Sigmoid colon (tissue), 7 donors: ENCODE data around the gene CFAP410. TPM values are rescaled to one million over a fixed set of nuclear protein-coding genes. Genes with fewer than 3 reads are reported as not detected.

Experiments
- DNase-seq: peaks from one replicate; pipeline ENCODE4 v3.0.0-alpha.2; 2019
- H3K27ac ChIP-seq, 4 donors: fragments of 200-600 bp; sonication (generic); one replicate each; pipeline ENCODE4 v1.5.1; 2016 to 2019; ENCODE audit warnings: mild to moderate bottlenecking in 1 of 4
- H3K27me3 ChIP-seq, 3 donors: fragments of 200-600 bp; sonication (generic); one replicate each; pipeline ENCODE4 v1.5.1; 2019; ENCODE audit warnings: mild to moderate bottlenecking in 1 of 3
- H3K36me3 ChIP-seq, 4 donors: fragments of 200-600 bp; sonication (generic); one replicate each; pipeline ENCODE4 v1.5.1; 2016 to 2019
- H3K4me1 ChIP-seq, 4 donors: fragments of 200-600 bp; sonication (generic); one replicate each; pipeline ENCODE4 v1.5.1; 2017 to 2019
- H3K4me3 ChIP-seq, 4 donors: fragments of 200-600 bp; sonication (generic); one replicate each; pipeline ENCODE4 v1.5.1; 2017 to 2019; ENCODE audit warnings: mild to moderate bottlenecking in 2 of 4, moderate library complexity in 1 of 4
- H3K9me3 ChIP-seq, 4 donors: fragments of 200-600 bp in 3 of 4; sonication (generic) in 3 of 4; one replicate each; pipeline versions ENCODE4 v1.5.1 to v1.6.1; 2013 to 2019
- EP300 ChIP-seq, 4 donors: sonication (generic); formaldehyde crosslinking; IDR thresholded peaks; one replicate each; pipeline ENCODE4 v1.6.1; 2017; ENCODE audit warnings: antibody characterized with exemption in 4 of 4
- POLR2A ChIP-seq, 2 donors: fragments of 450-650 bp; IDR thresholded peaks; one replicate each; pipeline ENCODE4 v1.6.1; 2016; ENCODE audit warnings: antibody characterized with exemption in 2 of 2, mild to moderate bottlenecking in 2 of 2, moderate library complexity in 2 of 2
- POLR2AphosphoS5 ChIP-seq, 4 donors: sonication (generic); formaldehyde crosslinking; IDR thresholded peaks; one replicate each; pipeline ENCODE4 v1.6.1; 2017; ENCODE audit warnings: antibody characterized with exemption in 4 of 4
- WGBS, 2 donors: extraction: QIAGEN DNeasy Blood & Tissue Kit; methylation state at CpG; one replicate each; pipeline ENCODE4 v1.1.7; 2013; 5-methylcytosine and 5-hydroxymethylcytosine counted together
- intact Hi-C: fragments of 100-400 bp; cut with DNase I; formaldehyde crosslinking; loops from one replicate; pipeline ENCODE4 v1.15.1; 2023
- polyA plus RNA-seq, 3 donors: library from polyadenylated mRNA; stranded (reverse); fragments of 200-250 nt; gene quantifications; one replicate each; pipeline ENCODE4 v1.2.3, GENCODE V29; 2013
- total RNA-seq, 4 donors: library from RNA; depleted of rRNA; stranded (reverse); fragments of >200 nt; gene quantifications; one replicate each; pipeline ENCODE4 v1.1.0, GENCODE V29; 2016
- TF ChIP-seq, protein P1 (sequence below), 4 experiments: fragments of 450-650 bp in 3 of 4; fragments of 200-600 bp in 1 of 4; IDR thresholded peaks; one replicate each; pipeline ENCODE4 v1.5.1; 2016 to 2019; ENCODE audit warnings: antibody characterized with exemption in 4 of 4, mild to moderate bottlenecking in 3 of 4, moderate library complexity in 2 of 4
- donor health status: healthy with polysubstance abuse.
- donor health status: Bipolar disorder and iron deficiency.
- donor health status: healthy.

The CFAP410 gene
- total and polyA plus RNA-seq, 7 donors = 12.7 to 31.7 (median 28.2) TPM

- TF ChIP-seq POLR2AphosphoS5 (IDR thresholded peaks at IDR 0.05) = no peak
- TF ChIP-seq POLR2A (IDR thresholded peaks at IDR 0.05) = no peak
- TF ChIP-seq, protein P1, sequence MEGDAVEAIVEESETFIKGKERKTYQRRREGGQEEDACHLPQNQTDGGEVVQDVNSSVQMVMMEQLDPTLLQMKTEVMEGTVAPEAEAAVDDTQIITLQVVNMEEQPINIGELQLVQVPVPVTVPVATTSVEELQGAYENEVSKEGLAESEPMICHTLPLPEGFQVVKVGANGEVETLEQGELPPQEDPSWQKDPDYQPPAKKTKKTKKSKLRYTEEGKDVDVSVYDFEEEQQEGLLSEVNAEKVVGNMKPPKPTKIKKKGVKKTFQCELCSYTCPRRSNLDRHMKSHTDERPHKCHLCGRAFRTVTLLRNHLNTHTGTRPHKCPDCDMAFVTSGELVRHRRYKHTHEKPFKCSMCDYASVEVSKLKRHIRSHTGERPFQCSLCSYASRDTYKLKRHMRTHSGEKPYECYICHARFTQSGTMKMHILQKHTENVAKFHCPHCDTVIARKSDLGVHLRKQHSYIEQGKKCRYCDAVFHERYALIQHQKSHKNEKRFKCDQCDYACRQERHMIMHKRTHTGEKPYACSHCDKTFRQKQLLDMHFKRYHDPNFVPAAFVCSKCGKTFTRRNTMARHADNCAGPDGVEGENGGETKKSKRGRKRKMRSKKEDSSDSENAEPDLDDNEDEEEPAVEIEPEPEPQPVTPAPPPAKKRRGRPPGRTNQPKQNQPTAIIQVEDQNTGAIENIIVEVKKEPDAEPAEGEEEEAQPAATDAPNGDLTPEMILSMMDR (IDR thresholded peaks at IDR 0.05) = no peak
- TF ChIP-seq EP300 (IDR thresholded peaks at IDR 0.05) = no peak
These were observed 21.0 kb upstream of the CFAP410 start for GRCh38 chr21:44360159-44360558.

GRCh38 chr21:44359396-44359795, 20.2 kb upstream of the CFAP410 start:
- H3K27ac ChIP-seq = no peak overlapping the region
- DNase-seq = no peak
- TF ChIP-seq POLR2AphosphoS5 (IDR thresholded peaks at IDR 0.05) (no peak), EP300 (IDR thresholded peaks at IDR 0.05) (no peak), POLR2A (IDR thresholded peaks at IDR 0.05) (no peak)
- TF ChIP-seq, protein P1 (IDR thresholded peaks at IDR 0.05) = no peak
- H3K36me3 ChIP-seq = no peaks in the 10 kb centered on the region
- no peaks in the 10 kb centered on the region for H3K4me1 ChIP-seq
- H3K27me3 ChIP-seq = peaks cover 0 to 5% (median 0%) of the 10 kb centered on the region in 3 donors
- no peak overlapping the region for H3K4me3 ChIP-seq
- H3K9me3 ChIP-seq = peaks cover 0 to 2% (median 0%) of the 10 kb centered on the region in 4 donors
- intact Hi-C loops = no loop called here
- 82 to 90% methylated on average over 8 of the region's 8 CpGs for WGBS, 2 donors

More at GRCh38 chr21:44360159-44360558, 21.0 kb upstream of the CFAP410 start:
- Histone ChIP-seq H3K27ac (no peak overlapping the region), H3K4me3 (no peak overlapping the region), H3K36me3 (no peaks in the 10 kb centered on the region), H3K27me3 (peaks cover 0 to 5% (median 0%) of the 10 kb centered on the region in 3 donors), H3K9me3 (peaks cover 0 to 2% (median 0%) of the 10 kb centered on the region in 4 donors), H3K4me1 (no peaks in the 10 kb centered on the region)
- DNase-seq = no peak
- WGBS, 2 donors = 32 to 49% methylated on average over 8 of the region's 8 CpGs
- intact Hi-C loops = no loop called here

DNA sequence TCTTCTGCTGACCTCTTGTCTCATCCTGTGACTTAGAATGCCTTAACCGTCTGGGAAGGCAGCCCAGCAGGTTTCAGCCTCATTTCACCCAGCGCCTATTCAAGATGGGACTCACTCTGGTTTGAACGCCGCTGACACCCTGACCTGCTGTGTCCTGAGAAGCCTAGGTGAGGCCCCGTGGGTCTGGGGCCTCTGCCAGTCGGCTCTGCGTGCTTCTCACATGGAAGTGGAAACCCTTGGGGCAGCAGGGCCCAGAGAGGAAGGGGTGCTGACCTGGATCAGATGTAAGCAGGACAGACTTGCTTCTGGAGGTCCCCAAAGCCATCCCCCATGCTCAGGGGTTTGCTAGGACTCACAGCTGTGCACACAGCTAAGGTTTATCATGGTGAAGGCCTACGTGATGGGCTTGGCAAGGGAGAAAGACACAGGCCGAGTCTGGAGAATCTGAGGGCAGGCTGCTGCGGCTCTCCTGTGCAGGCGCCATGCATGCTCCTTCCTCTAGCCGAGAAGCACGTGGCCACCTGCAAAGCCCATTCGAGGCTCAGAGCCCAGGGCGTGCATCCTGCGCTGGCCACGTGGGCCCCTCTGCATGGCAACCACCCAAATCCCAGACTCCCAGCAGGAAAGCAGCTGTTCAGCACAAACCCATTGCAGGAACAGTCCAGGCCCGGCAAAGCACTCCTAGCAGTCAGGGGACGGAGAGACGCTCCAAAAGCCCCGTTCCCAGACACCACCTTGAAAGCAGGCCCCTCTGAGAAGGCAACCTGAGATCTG, 18.1 kb upstream of the CFAP410 start:
- Histone ChIP-seq H3K27ac (no peak overlapping the region), H3K4me3 (no peak overlapping the region), H3K9me3 (no peaks in the 10 kb centered on the region), H3K36me3 (no peaks in the 10 kb centered on the region), H3K4me1 (no peaks in the 10 kb centered on the region), H3K27me3 (peaks cover 0 to 11% (median 0%) of the 10 kb centered on the region in 3 donors)
- no peak for TF ChIP-seq EP300 (IDR thresholded peaks at IDR 0.05)
- TF ChIP-seq POLR2AphosphoS5 (IDR thresholded peaks at IDR 0.05) = no peak
- TF ChIP-seq POLR2A (IDR thresholded peaks at IDR 0.05) = no peak
- TF ChIP-seq, protein P1 (IDR thresholded peaks at IDR 0.05) = no peak
- intact Hi-C loops = no loop called here
- no peak for DNase-seq
- 88 to 92% methylated on average over 21 of the region's 21 CpGs for WGBS, 2 donors

DNA sequence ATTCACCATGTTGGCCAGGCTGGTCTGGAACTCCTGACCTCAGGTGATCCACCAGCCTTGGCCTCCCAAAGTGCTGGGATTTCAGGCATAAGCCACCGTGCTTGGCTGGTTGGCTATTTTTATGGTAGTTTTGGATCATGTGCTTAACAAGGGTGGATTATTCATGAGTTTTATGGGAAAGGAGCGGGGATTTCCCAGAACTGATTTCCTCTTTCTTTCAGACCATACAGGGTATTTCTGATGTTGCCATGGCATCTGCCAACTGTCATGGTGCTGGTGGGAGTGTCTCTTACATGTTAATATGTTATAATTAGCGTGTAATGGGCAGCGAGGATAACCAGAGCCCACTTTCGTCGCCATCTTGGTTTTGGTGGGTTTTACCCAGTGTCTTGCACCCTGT, 17.4 kb upstream of the CFAP410 start:
- no peak for DNase-seq
- intact Hi-C loops = no loop called here
- no peaks in the 10 kb centered on the region for H3K4me1 ChIP-seq
- WGBS, 2 donors = 73 to 82% methylated on average over 6 of the region's 6 CpGs
- H3K27me3 ChIP-seq = peaks cover 0 to 17% (median 0%) of the 10 kb centered on the region in 3 donors
- H3K9me3 ChIP-seq = no peaks in the 10 kb centered on the region
- no peak overlapping the region for H3K4me3 ChIP-seq
- H3K27ac ChIP-seq = no peak overlapping the region
- H3K36me3 ChIP-seq = no peaks in the 10 kb centered on the region
- TF ChIP-seq, protein P1 (IDR thresholded peaks at IDR 0.05) = no peak
- TF ChIP-seq POLR2AphosphoS5 (IDR thresholded peaks at IDR 0.05) = no peak
